Psoas muscle (tissue), 8 donors: ENCODE data around the gene RHOBTB1. TPM values are rescaled to one million over a fixed set of nuclear protein-coding genes. Genes with fewer than 3 reads are reported as not detected.

Experiments
- ATAC-seq, 4 donors: fragments of 200-7000 bp; cut with Tn5 transposase; one replicate each; pipeline ENCODE4 v1.9.1; 2020; ENCODE audit warnings: moderate library complexity in 3 of 4, mild to moderate bottlenecking in 2 of 4
- DNase-seq, 2 donors: peaks; one replicate each; pipeline ENCODE4 v3.0.0-alpha.2; 2020
- H3K27ac ChIP-seq: fragments of 200-600 bp; one replicate; pipeline ENCODE4 v1.8.0; 2022
- H3K27me3 ChIP-seq, 3 donors: fragments of 200-600 bp in 1 of 3; one replicate each; pipeline versions ENCODE4 v1.6.1 to v1.8.0; 2013 to 2022; ENCODE audit warnings: low read length in 2 of 3, mild to moderate bottlenecking in 2 of 3, moderate library complexity in 1 of 3; ENCODE audit not compliant: insufficient read depth in 3 of 3
- H3K36me3 ChIP-seq, 2 donors: fragments of 200-600 bp in 1 of 2; one replicate each; pipeline versions ENCODE4 v1.6.1 to v1.8.0; 2013 to 2022; ENCODE audit warnings: low read depth in 1 of 2, mild to moderate bottlenecking in 1 of 2, moderate library complexity in 1 of 2; ENCODE audit not compliant: insufficient read depth in 1 of 2
- H3K4me1 ChIP-seq: fragments of 200-600 bp; one replicate; pipeline ENCODE4 v1.8.0; 2022
- H3K4me3 ChIP-seq: fragments of 200-600 bp; one replicate; pipeline ENCODE4 v1.8.0; 2022; ENCODE audit warnings: mild to moderate bottlenecking
- H3K9me3 ChIP-seq: fragments of 200-600 bp; one replicate; pipeline ENCODE4 v1.8.0; 2022
- WGBS, 3 donors: extraction: QIAGEN DNeasy Blood & Tissue Kit; methylation state at CpG; one replicate each; pipeline versions ENCODE4 v1.1.6 to v1.1.7; 2013; 5-methylcytosine and 5-hydroxymethylcytosine counted together
- intact Hi-C, 2 donors: fragments of 100-400 bp; cut with DNase I; formaldehyde crosslinking; loops; one replicate each; pipeline versions ENCODE4 v1.11.0 to v1.14.2; 2022
- polyA plus RNA-seq, 3 donors: library from polyadenylated mRNA; stranded (reverse); fragments of 200-250 nt; gene quantifications; one replicate each; pipeline ENCODE4 v1.2.3, GENCODE V29; 2013
- total RNA-seq, 4 donors: library from RNA; stranded (reverse); fragmentation: NEBNext Ultra II Directional in 2 of 4; extraction: Animal tissue kit (Norgen Biotek cat#: 25700) in 2 of 4; gene quantifications; one replicate each; pipeline versions ENCODE4 v1.2.1 to v1.2.4, GENCODE V29; 2021 to 2023
- TF ChIP-seq, protein P1 (sequence below): fragments of 200-600 bp; IDR thresholded peaks from one replicate; pipeline ENCODE4 v1.8.0; 2022; ENCODE audit warnings: antibody characterized with exemption
- donor health status: healthy with polysubstance abuse.
- donor health status: DM: no; HTN: no; CAD: no; lungs with moderate emphysema.
- donor health status: Bipolar disorder and iron deficiency.
- donor health status: healthy.
- donor health status: DM: yes; HTN: yes; CAD: no.
- donor health status: DM: no; HTN: no; CAD: no.
- donor health status: DM: no; HTN: no; CAD: no.
- donor health status: DM: yes; HTN: yes; CAD: no.

RHOBTB1 gene
- total and polyA plus RNA-seq, 7 donors: 1.8 to 47.4 (median 23.6) TPM

DNA sequence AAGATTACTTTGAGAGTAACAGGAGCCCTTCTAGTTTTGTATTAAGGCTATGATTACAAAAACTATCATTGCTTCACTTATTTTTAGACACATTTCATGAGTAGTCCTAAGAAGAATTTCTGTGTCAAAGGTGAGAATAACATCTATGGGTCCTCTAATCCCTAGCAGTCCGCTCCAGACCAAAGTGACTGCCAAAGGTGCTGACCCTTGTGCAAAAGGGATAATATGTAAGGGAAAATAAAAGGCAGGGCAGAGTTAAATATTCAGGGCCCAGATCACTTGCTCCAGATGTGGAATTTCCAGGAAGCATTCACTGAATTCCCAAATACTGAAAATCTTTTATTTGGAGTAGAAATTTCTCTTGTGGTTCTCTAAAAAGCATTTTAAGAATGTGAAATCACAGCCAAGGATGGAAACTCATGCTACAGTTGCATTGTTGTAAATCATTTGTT is 29.3 kb downstream of the RHOBTB1 start:
- H3K4me1 ChIP-seq: peaks cover 79% of the 10 kb centered on the region
- H3K4me3 ChIP-seq: peak overlapping the region; percentile 43
- H3K27ac ChIP-seq: peak overlapping the region; percentile 95
- H3K9me3 ChIP-seq: peaks cover 7% of the 10 kb centered on the region
- TF ChIP-seq, protein P1, sequence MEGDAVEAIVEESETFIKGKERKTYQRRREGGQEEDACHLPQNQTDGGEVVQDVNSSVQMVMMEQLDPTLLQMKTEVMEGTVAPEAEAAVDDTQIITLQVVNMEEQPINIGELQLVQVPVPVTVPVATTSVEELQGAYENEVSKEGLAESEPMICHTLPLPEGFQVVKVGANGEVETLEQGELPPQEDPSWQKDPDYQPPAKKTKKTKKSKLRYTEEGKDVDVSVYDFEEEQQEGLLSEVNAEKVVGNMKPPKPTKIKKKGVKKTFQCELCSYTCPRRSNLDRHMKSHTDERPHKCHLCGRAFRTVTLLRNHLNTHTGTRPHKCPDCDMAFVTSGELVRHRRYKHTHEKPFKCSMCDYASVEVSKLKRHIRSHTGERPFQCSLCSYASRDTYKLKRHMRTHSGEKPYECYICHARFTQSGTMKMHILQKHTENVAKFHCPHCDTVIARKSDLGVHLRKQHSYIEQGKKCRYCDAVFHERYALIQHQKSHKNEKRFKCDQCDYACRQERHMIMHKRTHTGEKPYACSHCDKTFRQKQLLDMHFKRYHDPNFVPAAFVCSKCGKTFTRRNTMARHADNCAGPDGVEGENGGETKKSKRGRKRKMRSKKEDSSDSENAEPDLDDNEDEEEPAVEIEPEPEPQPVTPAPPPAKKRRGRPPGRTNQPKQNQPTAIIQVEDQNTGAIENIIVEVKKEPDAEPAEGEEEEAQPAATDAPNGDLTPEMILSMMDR: no peak
- ATAC-seq (peak; percentile 81 to 86 (median 84)), DNase-seq (peak in 1 of 2 donors; percentile 46)
- intact Hi-C loops: no loop called here
- H3K36me3 ChIP-seq: peaks cover 0 to 16% of the 10 kb centered on the region in 2 donors
- 7 to 34% (median 15%) methylated on average over 1 of the region's 1 CpG for WGBS, 3 donors
- H3K27me3 ChIP-seq: no peaks in the 10 kb centered on the region

DNA sequence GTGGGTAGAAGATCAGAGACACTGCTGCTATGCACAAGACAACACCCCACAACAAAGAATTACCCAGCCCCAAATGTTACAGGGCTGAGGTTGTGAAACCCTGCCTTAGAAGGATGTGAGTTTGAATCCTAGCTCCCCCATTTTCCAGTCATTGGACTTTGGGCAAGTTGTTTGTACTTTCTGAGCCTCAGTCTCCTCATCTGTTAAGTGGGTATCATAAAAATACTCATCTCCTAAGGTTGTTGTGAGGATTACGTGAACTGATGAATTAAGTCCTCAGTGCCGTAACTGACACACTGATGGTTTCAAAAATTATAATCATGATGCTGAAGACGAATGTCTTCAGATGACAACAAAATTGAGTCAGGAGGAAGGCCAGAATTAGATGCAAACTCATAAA is 30.3 kb downstream of the RHOBTB1 start:
- Histone ChIP-seq H3K27me3 (no peaks in the 10 kb centered on the region), H3K4me3 (no peak overlapping the region), H3K36me3 (peaks cover 0 to 16% of the 10 kb centered on the region in 2 donors), H3K27ac (peak overlapping the region; percentile 95), H3K9me3 (peaks cover 7% of the 10 kb centered on the region), H3K4me1 (peaks cover 84% of the 10 kb centered on the region)
- 73 to 93% (median 77%) methylated on average over 3 of the region's 3 CpGs for WGBS, 3 donors
- TF ChIP-seq, protein P1: no peak
- ATAC-seq (no peak), DNase-seq (no peak)
- intact Hi-C loops: no loop called here

DNA sequence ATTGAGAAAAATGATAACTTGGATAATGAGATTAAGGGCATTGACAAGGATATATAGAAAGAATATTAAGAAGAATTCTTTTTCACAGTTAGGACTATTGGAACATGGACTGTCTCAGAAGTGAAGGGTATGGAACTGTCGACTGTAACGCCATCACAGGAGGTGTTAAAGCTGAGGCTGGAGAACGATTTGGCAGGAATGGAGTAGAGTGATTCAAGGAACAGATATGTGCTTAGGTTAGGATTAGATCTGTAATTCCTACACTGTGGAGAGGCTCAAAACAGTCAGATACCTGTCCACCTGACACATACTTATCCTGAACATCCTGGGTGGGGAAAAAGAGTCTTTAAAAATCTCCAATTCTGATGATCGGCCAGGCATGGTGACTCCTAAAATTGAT is 30.9 kb downstream of the RHOBTB1 start:
- 27 to 50% (median 40%) methylated on average over 4 of the region's 4 CpGs for WGBS, 3 donors
- ATAC-seq (peak in 3 of 4 donors; percentile 41 to 63 (median 50)), DNase-seq (no peak)
- Histone ChIP-seq H3K4me3 (no peak overlapping the region), H3K27me3 (no peaks in the 10 kb centered on the region), H3K9me3 (peaks cover 7% of the 10 kb centered on the region), H3K4me1 (peaks cover 84% of the 10 kb centered on the region), H3K27ac (peak overlapping the region; percentile 95), H3K36me3 (peaks cover 0 to 19% of the 10 kb centered on the region in 2 donors)
- intact Hi-C loops: no loop called here
- TF ChIP-seq, protein P1: no peak

DNA sequence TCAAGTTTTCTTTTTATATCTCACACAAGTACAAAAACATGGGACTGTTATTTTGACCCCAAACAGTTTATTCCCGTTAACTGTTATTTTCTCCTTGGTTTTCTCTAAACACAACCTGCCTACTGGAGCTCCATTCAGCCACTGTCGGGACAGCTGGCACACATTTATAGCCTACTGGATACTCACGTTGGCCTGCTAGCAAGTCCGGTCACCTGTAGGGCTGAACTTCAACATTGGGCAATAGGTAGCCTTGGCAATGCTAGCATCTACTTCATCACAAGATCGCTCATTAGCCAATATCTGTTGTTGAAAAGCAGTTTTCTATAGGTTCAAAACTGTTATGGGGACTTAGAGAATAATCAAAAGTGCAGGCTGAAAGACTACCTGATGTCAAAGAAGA is 32.3 kb downstream of the RHOBTB1 start:
- Histone ChIP-seq H3K4me3 (peak overlapping the region; percentile 16), H3K27ac (peak overlapping the region; percentile 95), H3K36me3 (peaks cover 0 to 30% of the 10 kb centered on the region in 2 donors), H3K27me3 (no peaks in the 10 kb centered on the region), H3K4me1 (peaks cover 93% of the 10 kb centered on the region), H3K9me3 (no peaks in the 10 kb centered on the region)
- 40 to 69% (median 42%) methylated on average over 5 of the region's 5 CpGs for WGBS, 3 donors
- intact Hi-C loops: loop anchor here in 1 of 2 donors (2.0 kb wide), 1 partner anchor 29 kb away; no protein-coding TSS in a partner anchor
- DNase-seq: no peak
- peak; percentile 55 to 64 (median 58) for ATAC-seq
- TF ChIP-seq, protein P1: no peak

DNA sequence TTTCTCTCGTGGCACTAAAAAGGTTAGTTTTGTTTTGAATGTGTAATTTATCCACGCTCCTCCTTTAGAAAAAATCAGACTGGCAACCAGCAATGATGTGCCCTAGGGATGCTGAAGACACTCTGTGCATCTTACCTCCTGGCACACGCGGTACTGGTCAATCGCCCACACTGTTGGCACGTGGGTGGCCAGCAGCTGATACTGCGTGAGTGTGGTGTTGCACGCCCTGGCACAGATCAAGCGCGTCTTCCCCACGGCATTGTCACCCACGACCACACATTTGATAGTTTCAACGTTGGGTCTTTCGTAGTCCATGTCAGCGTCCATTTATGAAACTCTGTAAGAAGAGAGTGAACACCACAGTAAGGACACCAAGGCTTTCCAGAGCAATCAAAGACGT is 32.8 kb downstream of the RHOBTB1 start:
- DNase-seq (peak in 1 of 2 donors; percentile 64), ATAC-seq (peak; percentile 25 to 55 (median 40))
- TF ChIP-seq, protein P1: no peak
- WGBS, 3 donors: 39 to 80% (median 41%) methylated on average over 16 of the region's 16 CpGs
- Histone ChIP-seq H3K4me1 (peaks cover 94% of the 10 kb centered on the region), H3K36me3 (peaks cover 0 to 35% of the 10 kb centered on the region in 2 donors), H3K27me3 (no peaks in the 10 kb centered on the region), H3K9me3 (no peaks in the 10 kb centered on the region), H3K4me3 (peak overlapping the region; percentile 16), H3K27ac (peak overlapping the region; percentile 95)
- intact Hi-C loops: loop anchor here in 1 of 2 donors (2.0 kb wide), 1 partner anchor 30 kb away; no protein-coding TSS in a partner anchor
